H1 (cell line): ENCODE results near the gene SLC4A8. TPM values are rescaled to one million over a fixed set of nuclear protein-coding genes. Genes with fewer than 3 reads are reported as not detected.

Source experiments
- CTCF ChIA-PET: fragments of 300-600 bp; sonication (Branson Sonifier 250); formaldehyde crosslinking; loops from one replicate; lab custom pipeline; 2021; ENCODE audit not compliant: partially characterized antibody; lab: Charles Lee
- POLR2A ChIA-PET: fragments of 300-600 bp; sonication (Branson Sonifier 250); formaldehyde crosslinking; loops from one replicate; lab custom pipeline; 2021; ENCODE audit warnings: inconsistent platforms; ENCODE audit not compliant: partially characterized antibody; lab: Charles Lee
- DNase-seq, 2 experiments: peaks; one replicate each; pipeline versions ENCODE4 v3.0.0 to v3.0.0-alpha.2; 2010 to 2022; ENCODE audit warnings: low spot score in 2 of 2, low read depth in 1 of 2, mixed read lengths in 1 of 2
- FAIRE-seq: peaks from 2 replicates; lab custom pipeline; 2011; peaks lifted over from hg19 to GRCh38; lab: Jason Lieb, UNC
- H2AFZ ChIP-seq: 2 replicates; pipeline ENCODE4 v1.8.1; 2012; ENCODE audit warnings: low read length, inconsistent platforms
- H2AK5ac ChIP-seq: 2 replicates; pipeline ENCODE4 v1.6.1; 2013; ENCODE audit warnings: low read depth, low read length
- H2BK120ac ChIP-seq: replicated peaks from 2 replicates; pipeline ENCODE3; 2013; ENCODE audit warnings: low read depth, low read length, inconsistent platforms
- H2BK12ac ChIP-seq: 2 replicates; pipeline ENCODE4 v1.6.1; 2013; ENCODE audit warnings: low read depth, low read length
- H2BK15ac ChIP-seq: 2 replicates; pipeline ENCODE4 v1.6.1; 2013; ENCODE audit warnings: low read length
- H2BK20ac ChIP-seq: 2 replicates; pipeline ENCODE4 v1.6.1; 2013; ENCODE audit warnings: low read length
- H2BK5ac ChIP-seq: 2 replicates; pipeline ENCODE4 v1.6.1; 2013; ENCODE audit warnings: low read depth, low read length
- H3K14ac ChIP-seq: 2 replicates; pipeline ENCODE4 v1.6.1; 2013; ENCODE audit warnings: inconsistent platforms; ENCODE audit not compliant: insufficient read length
- H3K18ac ChIP-seq: 2 replicates; pipeline ENCODE4 v1.6.1; 2013; ENCODE audit warnings: low read length; ENCODE audit errors: extremely low read depth
- H3K23ac ChIP-seq: 2 replicates; pipeline ENCODE4 v1.6.1; 2013; ENCODE audit warnings: inconsistent platforms; ENCODE audit not compliant: insufficient read length
- H3K23me2 ChIP-seq: 2 replicates; pipeline ENCODE4 v1.6.1; 2013; ENCODE audit warnings: low read depth, low read length
- H3K27ac ChIP-seq: 2 replicates; pipeline ENCODE4 v1.6.1; 2011; ENCODE audit warnings: low read depth, low read length, inconsistent platforms
- H3K27me3 ChIP-seq, 4 experiments: replicated peaks in 1 of 4; 1 replicate in 1 of 4; 2 replicates in 3 of 4; pipeline versions ENCODE4 v1.6.1 to v1.8.1; 2011 to 2013; ENCODE audit warnings: low read length in 3 of 4, mild to moderate bottlenecking in 3 of 4, inconsistent platforms in 2 of 4, mixed read lengths in 2 of 4, moderate library complexity in 1 of 4; ENCODE audit not compliant: control insufficient read depth in 3 of 4, insufficient read depth in 3 of 4; ENCODE audit errors: extremely low read depth in 1 of 4
- H3K36me3 ChIP-seq, 4 experiments: 2 replicates each; pipeline versions ENCODE4 v1.6.1 to v1.8.1; 2011 to 2013; ENCODE audit warnings: mild to moderate bottlenecking in 4 of 4, low read length in 3 of 4, moderate library complexity in 2 of 4, control low read depth in 1 of 4, inconsistent platforms in 1 of 4; ENCODE audit not compliant: insufficient read depth in 4 of 4, control insufficient read depth in 2 of 4
- H3K4ac ChIP-seq: replicated peaks from 2 replicates; pipeline ENCODE3; 2013; ENCODE audit warnings: low read length, low read depth, mixed read lengths, inconsistent platforms; ENCODE audit not compliant: insufficient read length
- H3K4me1 ChIP-seq, 4 experiments: replicated peaks in 1 of 4; 1 replicate in 1 of 4; 2 replicates in 3 of 4; pipeline versions ENCODE4 v1.6.1 to v1.8.1; 2011 to 2013; ENCODE audit warnings: low read length in 3 of 4, inconsistent platforms in 2 of 4, mixed read lengths in 1 of 4; ENCODE audit not compliant: insufficient read depth in 4 of 4, control insufficient read depth in 3 of 4
- H3K4me2 ChIP-seq, 2 experiments: 2 replicates each; pipeline versions ENCODE4 v1.6.1 to v1.8.1; 2011 to 2013; ENCODE audit warnings: low read depth in 2 of 2, low read length in 2 of 2, control low read depth in 1 of 2, inconsistent platforms in 1 of 2, mild to moderate bottlenecking in 1 of 2; ENCODE audit not compliant: insufficient read depth in 1 of 2
- H3K4me3 ChIP-seq, 4 experiments: fragments of 200-600, 300-600 bp in 1 of 4; sonication (generic), shearing (Covaris generic), sonication (Bioruptor Twin) in 1 of 4; 2 replicates each; pipeline versions ENCODE4 v1.5.1 to v1.8.1; 2011 to 2016; ENCODE audit warnings: low read length in 4 of 4, low read depth in 3 of 4, control low read depth in 2 of 4, inconsistent platforms in 2 of 4, mild to moderate bottlenecking in 2 of 4, mixed read lengths in 1 of 4, moderate library complexity in 1 of 4; ENCODE audit not compliant: insufficient read depth in 2 of 4; ENCODE audit errors: extremely low read depth in 1 of 4
- H3K56ac ChIP-seq: replicated peaks from 2 replicates; pipeline ENCODE3; 2013; ENCODE audit warnings: low read depth, mild to moderate bottlenecking, mixed read lengths, low read length, inconsistent platforms; ENCODE audit not compliant: insufficient read length
- H3K79me1 ChIP-seq: 2 replicates; pipeline ENCODE4 v1.6.1; 2013; ENCODE audit warnings: low read depth, low read length, control low read depth
- H3K79me2 ChIP-seq, 2 experiments: 2 replicates each; pipeline versions ENCODE4 v1.6.1 to v1.8.1; 2012 to 2013; ENCODE audit warnings: low read length in 2 of 2, mild to moderate bottlenecking in 2 of 2, inconsistent platforms in 1 of 2; ENCODE audit not compliant: insufficient read depth in 2 of 2, control insufficient read depth in 1 of 2
- H3K9ac ChIP-seq, 4 experiments: replicated peaks in 1 of 4; 1 replicate in 1 of 4; 2 replicates in 3 of 4; pipeline versions ENCODE4 v1.6.1 to v1.8.1; 2011 to 2013; ENCODE audit warnings: low read depth in 3 of 4, low read length in 3 of 4, control low read depth in 2 of 4, mild to moderate bottlenecking in 2 of 4, moderate library complexity in 2 of 4, inconsistent platforms in 1 of 4; ENCODE audit errors: extremely low read depth in 1 of 4
- H3K9me3 ChIP-seq, 2 experiments: 2 replicates each; pipeline versions ENCODE4 v1.6.1 to v1.8.1; 2012 to 2013; ENCODE audit warnings: mild to moderate bottlenecking in 2 of 2, moderate library complexity in 2 of 2, control low read depth in 1 of 2, inconsistent platforms in 1 of 2, low read depth in 1 of 2, low read length in 1 of 2, mixed read lengths in 1 of 2; ENCODE audit not compliant: insufficient read depth in 2 of 2
- H4K20me1 ChIP-seq, 2 experiments: replicated peaks in 1 of 2; 2 replicates each; pipeline versions ENCODE3 to v1.8.1; 2011 to 2013; ENCODE audit warnings: inconsistent platforms in 2 of 2, low read length in 2 of 2, mild to moderate bottlenecking in 1 of 2; ENCODE audit not compliant: insufficient read depth in 2 of 2, control insufficient read depth in 1 of 2
- H4K5ac ChIP-seq: 2 replicates; pipeline ENCODE4 v1.6.1; 2013; ENCODE audit warnings: low read length, low read depth, mixed read lengths, inconsistent platforms; ENCODE audit not compliant: insufficient read length
- H4K8ac ChIP-seq: 2 replicates; pipeline ENCODE4 v1.8.0; 2013; ENCODE audit warnings: mild to moderate bottlenecking, moderate library complexity, low read length, inconsistent platforms; ENCODE audit not compliant: insufficient read depth; ENCODE audit errors: extremely low read depth
- H4K91ac ChIP-seq: replicated peaks from 2 replicates; pipeline ENCODE3; 2013; ENCODE audit warnings: low read length, mixed read lengths, inconsistent platforms; ENCODE audit not compliant: insufficient read length
- CBX5 ChIP-seq: fragments of 300-800, 300-1000 bp; sonication (generic); IDR thresholded peaks from 2 replicates; pipeline ENCODE4 v1.7.1; 2016; ENCODE audit warnings: antibody characterized with exemption, low read length, low read depth
- CEBPB ChIP-seq: IDR thresholded peaks from 2 replicates; pipeline ENCODE4 v1.6.1; 2012; ENCODE audit warnings: low read depth, low read length
- NRF1 ChIP-seq: IDR thresholded peaks from 2 replicates; pipeline ENCODE4 v1.6.1; 2011; ENCODE audit warnings: mild to moderate bottlenecking, low read depth, low read length, improper control_type of control experiment
- POLR2AphosphoS5 ChIP-seq: IDR thresholded peaks from 2 replicates; pipeline ENCODE4 v1.6.1; 2011; ENCODE audit warnings: low read depth, low read length
- SIRT6 ChIP-seq: IDR thresholded peaks from one replicate; pipeline ENCODE4 v1.7.1; 2012; ENCODE audit warnings: low read length, inconsistent platforms
- SP2 ChIP-seq: IDR thresholded peaks from 2 replicates; pipeline ENCODE4 v1.6.1; 2012; ENCODE audit warnings: mild to moderate bottlenecking, low read length, inconsistent platforms
- YY1 ChIP-seq: IDR thresholded peaks from 2 replicates; pipeline ENCODE4 v1.6.1; 2011; ENCODE audit warnings: low read depth, mild to moderate bottlenecking, low read length
- WGBS, 2 experiments: shearing (Covaris generic) in 1 of 2; methylation state at CpG; one replicate each; pipeline versions ENCODE4 v1.1.6 to v1.1.7; 2013 to 2015; ENCODE audit warnings: low lambda C conversion rate in 2 of 2, mixed read lengths in 2 of 2, inconsistent platforms in 1 of 2, low coverage in 1 of 2, missing lambda C conversion rate in 1 of 2; ENCODE audit not compliant: insufficient replicate concordance in 2 of 2, insufficient coverage in 1 of 2, insufficient read length in 1 of 2; ENCODE audit errors: extremely low coverage in 1 of 2, missing lambda C conversion rate in 1 of 2; 5-methylcytosine and 5-hydroxymethylcytosine counted together
- polyA plus RNA-seq, 7 experiments: library from polyadenylated mRNA; depleted of rRNA in 3 of 7; stranded (reverse) in 5 of 7; unstranded in 2 of 7; fragments of >200 nt in 5 of 7; fragments of 200-250 nt in 2 of 7; gene quantifications; 1 replicate in 5 of 7; 2 replicates in 1 of 7; 4 replicates in 1 of 7; pipeline versions ENCODE4 v1.2.1 to v1.2.3, GENCODE V29; 2011 to 2013; ENCODE audit warnings: missing spikeins in 2 of 7, mixed read lengths in 2 of 7
- total RNA-seq: library from RNA; stranded (reverse); fragmentation: NEBNext Ultra II Directional; extraction: Animal tissue kit (Norgen Biotek cat#: 25700); gene quantifications from 2 replicates; pipeline ENCODE4 v1.2.1, GENCODE V29; 2021

The SLC4A8 gene
- total and polyA plus RNA-seq, 2 of the 8 experiments (the other 6 are each of a cell fraction or from before 2014, with no cell fraction given), result 11.2 to 13.4 TPM

- H4K8ac ChIP-seq, result peak overlapping the region; percentile 62; the same call in 1 of the 2 replicates
- H3K9ac ChIP-seq, result no peak overlapping the region
- TF ChIP-seq SIRT6 (no peak), POLR2AphosphoS5 (no peak), SP2 (no peak), CEBPB (no peak), YY1 (no peak), CBX5 (no peak), NRF1 (no peak)
- H4K5ac ChIP-seq, result no peak overlapping the region
- no peaks in the 10 kb centered on the region for H3K79me2 ChIP-seq
- peaks cover 0 to 7% (median 0%) of the 10 kb centered on the region in 4 experiments; a peak in 1 of 7 replicates for H3K4me1 ChIP-seq
- DNase-seq (no peak), FAIRE-seq (no peak)
- no peak overlapping the region for H2BK5ac ChIP-seq
- H3K56ac ChIP-seq, result no peak overlapping the region
- no peak overlapping the region for H2AFZ ChIP-seq
- no peaks in the 10 kb centered on the region for H3K27me3 ChIP-seq
- 87% methylated on average over 2 of the region's 2 CpGs; no CpG with 5 or more reads in 1 of the 2 experiments for WGBS, 2 experiments
- H3K23ac ChIP-seq, result no peak overlapping the region
- no peak overlapping the region for H3K27ac ChIP-seq
- ChIA-PET CTCF (interaction anchor here (0.7 to 2.4 kb wide), 2 partner anchors 86 to 100 kb away, joined by 3 to 6 read pairs; no protein-coding TSS in a partner anchor), POLR2A (interaction anchor here (0.8 to 0.9 kb wide), 2 partner anchors 12 to 101 kb away, joined by 3 read pairs; no protein-coding TSS in a partner anchor)
- H2BK20ac ChIP-seq, result no peak overlapping the region
- H2BK120ac ChIP-seq, result no peak overlapping the region
- H3K4me2 ChIP-seq, result no peak overlapping the region
- H3K23me2 ChIP-seq, result no peaks in the 10 kb centered on the region
- no peak overlapping the region for H2AK5ac ChIP-seq
- no peak overlapping the region for H3K4me3 ChIP-seq
- H3K36me3 ChIP-seq, result no peaks in the 10 kb centered on the region
- H4K20me1 ChIP-seq, result no peaks in the 10 kb centered on the region
- H3K18ac ChIP-seq, result no peak overlapping the region; the same call in 1 of the 2 replicates
- H4K91ac ChIP-seq, result no peak overlapping the region
- no peaks in the 10 kb centered on the region for H3K79me1 ChIP-seq
- H3K14ac ChIP-seq, result no peak overlapping the region
- H2BK12ac ChIP-seq, result no peak overlapping the region
- H3K4ac ChIP-seq, result no peak overlapping the region
- no peaks in the 10 kb centered on the region for H3K9me3 ChIP-seq
- H2BK15ac ChIP-seq, result no peak overlapping the region
Measured at GRCh38 chr12:51432921-51433320, 8.3 kb downstream of the SLC4A8 start.
